ENCODE data around the gene MAP3K4. TPM values are rescaled to one million over a fixed set of nuclear protein-coding genes. Genes with fewer than 3 reads are reported as not detected.

MAP3K4 gene
- total RNA-seq, 1 donor from 2014 or later = 49.3 TPM

DNA sequence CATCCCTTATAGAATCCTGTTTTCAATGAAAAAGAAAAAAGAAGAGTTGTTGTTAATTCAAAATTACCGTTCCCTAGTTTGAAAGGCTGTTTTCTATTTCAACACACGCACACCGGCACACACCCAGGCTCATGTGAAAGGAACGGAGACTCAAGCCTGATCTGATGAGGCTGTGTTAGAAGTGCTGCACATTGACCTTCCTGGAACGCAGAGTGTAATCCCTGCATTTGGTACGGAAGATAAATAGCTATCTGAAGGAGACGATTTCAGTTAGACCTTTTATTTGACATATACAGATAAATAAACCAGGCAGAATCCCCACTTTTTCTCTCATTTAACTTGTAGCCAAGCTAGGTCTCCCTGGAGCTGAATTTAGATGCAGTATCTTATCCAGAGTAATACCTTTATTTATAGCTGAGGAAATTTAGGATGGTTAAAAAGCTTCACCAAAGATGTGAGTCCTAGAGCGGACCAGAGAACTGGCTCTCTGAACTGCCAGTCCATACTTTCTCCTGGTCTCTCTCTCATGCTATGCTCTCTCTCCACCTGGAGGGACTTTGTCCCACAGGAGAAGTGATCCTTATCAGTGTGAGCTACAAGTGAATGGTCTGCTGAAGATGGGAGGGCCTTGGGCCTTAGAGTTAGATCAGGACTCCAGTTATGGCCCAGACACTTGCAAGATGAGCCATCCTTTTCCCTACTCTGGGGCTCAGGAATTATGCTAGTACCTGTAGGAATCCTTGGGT lies 30.6 kb downstream of the MAP3K4 start:
- no peak for DNase-seq (ENCODE audit: low spot score)
- Mint-ChIP-seq H3K36me3 (ENCODE audit: low read depth) (peaks cover 17% of the 10 kb centered on the region), H3K27ac (no peak overlapping the region), H3K9me3 (peaks cover 4% of the 10 kb centered on the region), H3K4me3 (ENCODE audit: low read depth) (no peak overlapping the region), H3K27me3 (ENCODE audit: low read depth) (no peaks in the 10 kb centered on the region), H3K4me1 (ENCODE audit: low read depth) (peaks cover 2% of the 10 kb centered on the region)
- intact Hi-C loops (cut with micrococcal nuclease) = no loop called here

GRCh38 chr6:161023316-161023715 lies 31.7 kb downstream of the MAP3K4 start:
- intact Hi-C loops (cut with micrococcal nuclease) = no loop called here

DNA sequence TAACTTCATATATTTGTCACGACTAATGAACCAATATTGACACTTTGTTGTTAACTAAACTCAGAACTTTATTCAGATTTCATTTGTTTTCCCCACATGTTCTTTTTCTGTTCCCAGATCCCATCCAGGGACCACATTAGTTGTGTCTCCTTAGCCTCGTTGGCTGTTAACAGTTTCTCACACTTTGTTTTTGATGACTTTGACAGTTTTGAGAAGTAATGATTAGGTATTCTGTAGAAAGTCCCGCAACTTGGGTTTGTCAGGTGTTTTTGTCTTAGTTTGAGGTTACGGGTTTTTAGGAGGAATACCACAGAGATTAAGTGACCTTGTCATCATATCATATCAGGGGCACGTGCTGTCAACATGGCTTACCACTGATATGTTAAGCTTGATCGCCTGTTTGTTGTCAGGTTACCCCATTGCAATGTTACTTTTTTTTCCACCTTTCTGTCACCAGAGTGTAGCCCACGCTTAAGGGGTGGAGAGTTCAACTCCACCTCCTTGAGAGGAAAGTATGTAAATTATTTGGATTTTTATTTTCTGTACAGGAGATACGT lies 32.9 kb downstream of the MAP3K4 start:
- H3K27me3 Mint-ChIP-seq (ENCODE audit: low read depth) = no peaks in the 10 kb centered on the region
- peaks cover 4% of the 10 kb centered on the region for H3K9me3 Mint-ChIP-seq
- H3K4me3 Mint-ChIP-seq (ENCODE audit: low read depth) = no peak overlapping the region
- intact Hi-C loops (cut with micrococcal nuclease) = no loop called here
- H3K36me3 Mint-ChIP-seq (ENCODE audit: low read depth) = peaks cover 17% of the 10 kb centered on the region
- H3K27ac Mint-ChIP-seq = no peak overlapping the region
- DNase-seq (ENCODE audit: low spot score) = no peak
- H3K4me1 Mint-ChIP-seq (ENCODE audit: low read depth) = peaks cover 15% of the 10 kb centered on the region

More at GRCh38 chr6:161023316-161023715, 31.7 kb downstream of the MAP3K4 start:
- H3K4me1 Mint-ChIP-seq (ENCODE audit: low read depth) = peaks cover 5% of the 10 kb centered on the region
- peaks cover 4% of the 10 kb centered on the region for H3K9me3 Mint-ChIP-seq
- H3K36me3 Mint-ChIP-seq (ENCODE audit: low read depth) = peaks cover 17% of the 10 kb centered on the region
- H3K27me3 Mint-ChIP-seq (ENCODE audit: low read depth) = no peaks in the 10 kb centered on the region
- no peak for DNase-seq (ENCODE audit: low spot score)
- no peak overlapping the region for H3K4me3 Mint-ChIP-seq (ENCODE audit: low read depth)
- no peak overlapping the region for H3K27ac Mint-ChIP-seq

GRCh38 chr6:161027385-161027784 lies 35.8 kb downstream of the MAP3K4 start:
- Mint-ChIP-seq H3K36me3 (ENCODE audit: low read depth) (peaks cover 8% of the 10 kb centered on the region), H3K9me3 (no peaks in the 10 kb centered on the region), H3K27me3 (ENCODE audit: low read depth) (no peaks in the 10 kb centered on the region), H3K4me3 (ENCODE audit: low read depth) (no peak overlapping the region), H3K4me1 (ENCODE audit: low read depth) (peaks cover 24% of the 10 kb centered on the region), H3K27ac (no peak overlapping the region)
- intact Hi-C loops (cut with micrococcal nuclease) = no loop called here
- no peak for DNase-seq (ENCODE audit: low spot score)

GRCh38 chr6:161029195-161029809 lies 37.7 kb downstream of the MAP3K4 start:
- H3K9me3 Mint-ChIP-seq = no peaks in the 10 kb centered on the region
- no peak overlapping the region for H3K4me3 Mint-ChIP-seq (ENCODE audit: low read depth)
- no peaks in the 10 kb centered on the region for H3K27me3 Mint-ChIP-seq (ENCODE audit: low read depth)
- H3K27ac Mint-ChIP-seq = no peak overlapping the region
- peaks cover 26% of the 10 kb centered on the region for H3K4me1 Mint-ChIP-seq (ENCODE audit: low read depth)
- no peak for DNase-seq (ENCODE audit: low spot score)
- H3K36me3 Mint-ChIP-seq (ENCODE audit: low read depth) = peaks cover 11% of the 10 kb centered on the region
- intact Hi-C loops (cut with micrococcal nuclease) = no loop called here

GRCh38 chr6:161031721-161032495 lies 40.3 kb downstream of the MAP3K4 start:
- H3K9me3 Mint-ChIP-seq = no peaks in the 10 kb centered on the region
- no peaks in the 10 kb centered on the region for H3K27me3 Mint-ChIP-seq (ENCODE audit: low read depth)
- no peak for DNase-seq (ENCODE audit: low spot score)
- peaks cover 29% of the 10 kb centered on the region for H3K4me1 Mint-ChIP-seq (ENCODE audit: low read depth)
- intact Hi-C loops (cut with micrococcal nuclease) = no loop called here
- H3K4me3 Mint-ChIP-seq (ENCODE audit: low read depth) = no peak overlapping the region
- peaks cover 17% of the 10 kb centered on the region for H3K36me3 Mint-ChIP-seq (ENCODE audit: low read depth)
- no peak overlapping the region for H3K27ac Mint-ChIP-seq

GRCh38 chr6:161033667-161034066 lies 42.1 kb downstream of the MAP3K4 start:
- Mint-ChIP-seq H3K9me3 (no peaks in the 10 kb centered on the region), H3K36me3 (ENCODE audit: low read depth) (peaks cover 30% of the 10 kb centered on the region), H3K4me3 (ENCODE audit: low read depth) (no peak overlapping the region), H3K27ac (no peak overlapping the region), H3K27me3 (ENCODE audit: low read depth) (no peaks in the 10 kb centered on the region), H3K4me1 (ENCODE audit: low read depth) (peaks cover 31% of the 10 kb centered on the region)
- intact Hi-C loops (cut with micrococcal nuclease) = no loop called here
- DNase-seq (ENCODE audit: low spot score) = no peak

- Mint-ChIP-seq H3K27me3 (ENCODE audit: low read depth) (no peaks in the 10 kb centered on the region), H3K4me1 (ENCODE audit: low read depth) (peaks cover 19% of the 10 kb centered on the region), H3K9me3 (no peaks in the 10 kb centered on the region), H3K4me3 (ENCODE audit: low read depth) (no peak overlapping the region), H3K36me3 (ENCODE audit: low read depth) (peaks cover 35% of the 10 kb centered on the region), H3K27ac (no peak overlapping the region)
- intact Hi-C loops (cut with micrococcal nuclease) = loop anchor here (5.0 kb wide), 1 partner anchor 42 kb away; no protein-coding TSS in a partner anchor
- DNase-seq (ENCODE audit: low spot score) = no peak
Measured at GRCh38 chr6:161035182-161035980, 43.8 kb downstream of the MAP3K4 start.

GRCh38 chr6:161035981-161036263 lies 44.4 kb downstream of the MAP3K4 start:
- H3K9me3 Mint-ChIP-seq = no peaks in the 10 kb centered on the region
- H3K36me3 Mint-ChIP-seq (ENCODE audit: low read depth) = peaks cover 35% of the 10 kb centered on the region
- H3K27me3 Mint-ChIP-seq (ENCODE audit: low read depth) = no peaks in the 10 kb centered on the region
- H3K4me1 Mint-ChIP-seq (ENCODE audit: low read depth) = peaks cover 19% of the 10 kb centered on the region
- intact Hi-C loops (cut with micrococcal nuclease) = loop anchor here (5.0 kb wide), 1 partner anchor 41 kb away; no protein-coding TSS in a partner anchor
- DNase-seq (ENCODE audit: low spot score) = no peak
- H3K27ac Mint-ChIP-seq = no peak overlapping the region
- no peak overlapping the region for H3K4me3 Mint-ChIP-seq (ENCODE audit: low read depth)

DNA sequence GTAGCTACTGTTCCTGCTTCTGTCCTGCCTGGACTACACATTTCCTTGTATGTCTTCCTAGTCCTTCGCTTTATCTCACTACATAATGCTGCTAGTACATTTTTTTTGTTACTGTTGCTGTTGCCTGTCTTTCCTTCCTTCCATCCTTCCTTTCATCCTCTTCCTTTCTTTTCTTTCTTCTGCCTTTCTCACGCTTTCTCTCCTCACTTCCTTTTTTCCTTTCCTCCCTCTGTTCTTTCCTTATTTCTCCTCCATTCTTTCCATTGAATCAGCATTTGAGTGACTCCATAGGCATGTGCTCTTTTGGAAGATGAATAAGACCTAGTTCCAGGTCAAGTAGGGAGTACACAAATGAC lies 46.3 kb downstream of the MAP3K4 start:
- intact Hi-C loops (cut with micrococcal nuclease) = loop anchor here (5.0 kb wide), 1 partner anchor 39 kb away; no protein-coding TSS in a partner anchor
- Mint-ChIP-seq H3K27me3 (ENCODE audit: low read depth) (no peaks in the 10 kb centered on the region), H3K4me1 (ENCODE audit: low read depth) (peaks cover 16% of the 10 kb centered on the region), H3K27ac (no peak overlapping the region), H3K36me3 (ENCODE audit: low read depth) (peaks cover 37% of the 10 kb centered on the region), H3K9me3 (no peaks in the 10 kb centered on the region), H3K4me3 (ENCODE audit: low read depth) (no peak overlapping the region)
- no peak for DNase-seq (ENCODE audit: low spot score)

GRCh38 chr6:161038229-161039031 lies 46.9 kb downstream of the MAP3K4 start:
- H3K9me3 Mint-ChIP-seq = no peaks in the 10 kb centered on the region
- no peak overlapping the region for H3K27ac Mint-ChIP-seq
- H3K36me3 Mint-ChIP-seq (ENCODE audit: low read depth) = peaks cover 40% of the 10 kb centered on the region
- H3K27me3 Mint-ChIP-seq (ENCODE audit: low read depth) = no peaks in the 10 kb centered on the region
- H3K4me1 Mint-ChIP-seq (ENCODE audit: low read depth) = peaks cover 16% of the 10 kb centered on the region
- intact Hi-C loops (cut with micrococcal nuclease) = loop anchor here (5.0 kb wide), 1 partner anchor 39 kb away; no protein-coding TSS in a partner anchor
- no peak overlapping the region for H3K4me3 Mint-ChIP-seq (ENCODE audit: low read depth)
- DNase-seq (ENCODE audit: low spot score) = no peak

All from activated T-helper 2 cell treated with anti-CD3 and anti-CD28 coated beads, Interferon-gamma antibody, Interleukin-2, Interleukin-4, amounts not matched to agents 10 μg/mL and 5 μg/mL and 100 μg/mL, durations not matched to agents 14 hours and 24 hours and 36 hours (primary cell).